Measurements from ENCODE around the gene BMP8A.
"Not testable (repeated sequence)": the region's sequence is repeated elsewhere in the genome, so short reads cannot be mapped to it uniquely, and the experiment has no call there.

Gene BMP8A, protein sequence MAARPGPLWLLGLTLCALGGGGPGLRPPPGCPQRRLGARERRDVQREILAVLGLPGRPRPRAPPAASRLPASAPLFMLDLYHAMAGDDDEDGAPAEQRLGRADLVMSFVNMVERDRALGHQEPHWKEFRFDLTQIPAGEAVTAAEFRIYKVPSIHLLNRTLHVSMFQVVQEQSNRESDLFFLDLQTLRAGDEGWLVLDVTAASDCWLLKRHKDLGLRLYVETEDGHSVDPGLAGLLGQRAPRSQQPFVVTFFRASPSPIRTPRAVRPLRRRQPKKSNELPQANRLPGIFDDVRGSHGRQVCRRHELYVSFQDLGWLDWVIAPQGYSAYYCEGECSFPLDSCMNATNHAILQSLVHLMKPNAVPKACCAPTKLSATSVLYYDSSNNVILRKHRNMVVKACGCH

DNA sequence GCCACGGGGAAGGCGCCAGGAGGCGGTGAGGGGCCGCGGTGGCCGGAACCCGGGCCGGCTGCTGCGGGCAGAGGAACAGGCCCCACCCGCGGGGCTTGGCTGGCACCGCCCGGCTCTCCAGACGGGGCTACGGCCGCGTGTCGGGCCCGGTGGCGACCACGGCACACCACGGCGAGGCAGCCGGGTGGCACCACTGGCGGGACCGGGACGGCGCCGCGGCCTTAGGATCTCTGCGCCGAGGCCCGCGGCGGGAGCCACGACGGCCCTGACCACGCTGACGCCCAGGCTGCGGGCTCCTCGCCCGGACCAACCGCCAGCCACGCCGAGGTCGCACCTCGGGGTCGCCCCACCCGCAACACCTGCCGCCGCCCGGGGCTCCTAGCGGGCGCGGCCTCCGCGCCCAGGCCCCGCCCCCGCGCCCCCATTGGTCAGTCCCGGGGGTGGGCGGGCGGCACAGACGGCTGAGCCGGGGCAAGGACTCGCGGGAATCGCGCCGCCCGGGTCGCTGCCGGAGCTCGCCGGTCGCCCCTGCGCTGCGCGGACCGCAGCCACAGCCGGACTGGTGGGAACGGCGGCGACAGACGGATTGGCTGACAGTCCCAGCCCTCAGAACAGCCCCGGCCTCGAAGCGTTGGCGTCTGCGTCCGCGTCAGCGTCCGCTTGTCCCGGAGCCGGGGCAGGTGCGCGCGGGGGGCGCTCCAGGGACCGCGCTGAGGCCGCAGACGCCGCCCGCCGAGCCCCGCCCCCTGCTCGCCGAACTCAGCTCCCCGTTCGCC, at the start of gene BMP8A:
Gene BMP8A (plus strand): TSS at position 491 of the 776 bp plus-strand sequence. CDS start 356 bp downstream, outside the sequence.
- DNase-seq: no peak

DNA sequence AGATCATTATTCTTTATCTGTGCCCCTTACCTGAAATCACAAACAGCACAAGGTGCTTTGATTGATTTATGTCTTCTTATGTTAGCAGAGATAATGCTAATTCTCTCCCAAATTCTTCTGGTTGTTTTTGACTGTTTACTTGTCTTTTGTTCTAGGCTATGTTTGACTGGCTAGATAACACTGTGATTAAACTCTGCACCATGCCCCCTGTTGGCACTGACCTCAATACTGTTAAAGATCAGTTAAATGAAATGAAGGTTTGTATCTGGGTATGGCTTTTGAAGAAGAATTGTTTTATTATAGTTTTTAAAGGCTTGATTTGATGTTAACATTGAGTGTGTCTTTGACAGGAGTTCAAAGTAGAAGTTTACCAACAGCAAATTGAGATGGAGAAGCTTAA, 49.6 kb upstream of the BMP8A start:
- no peak for DNase-seq

DNA sequence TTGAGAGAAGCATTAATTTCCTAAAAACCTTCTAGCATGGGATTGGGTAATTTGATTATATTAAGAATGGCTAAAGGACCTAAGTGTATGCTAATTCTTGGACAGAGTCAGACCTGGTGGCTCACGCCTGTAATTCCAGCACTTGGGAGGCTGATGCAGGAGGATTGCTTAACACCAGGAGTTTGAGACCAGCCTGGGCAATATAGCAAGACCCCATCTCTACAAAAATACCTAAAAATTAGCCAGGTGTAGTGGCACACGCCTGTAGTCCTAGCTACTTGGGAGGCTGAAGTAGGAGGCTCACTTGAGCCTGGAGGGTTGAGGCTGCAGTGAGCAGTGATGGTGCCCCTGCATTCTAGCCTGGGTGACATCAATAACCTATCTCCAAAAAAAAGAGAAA, 45.9 kb upstream of the BMP8A start:
- no peak for DNase-seq

DNA sequence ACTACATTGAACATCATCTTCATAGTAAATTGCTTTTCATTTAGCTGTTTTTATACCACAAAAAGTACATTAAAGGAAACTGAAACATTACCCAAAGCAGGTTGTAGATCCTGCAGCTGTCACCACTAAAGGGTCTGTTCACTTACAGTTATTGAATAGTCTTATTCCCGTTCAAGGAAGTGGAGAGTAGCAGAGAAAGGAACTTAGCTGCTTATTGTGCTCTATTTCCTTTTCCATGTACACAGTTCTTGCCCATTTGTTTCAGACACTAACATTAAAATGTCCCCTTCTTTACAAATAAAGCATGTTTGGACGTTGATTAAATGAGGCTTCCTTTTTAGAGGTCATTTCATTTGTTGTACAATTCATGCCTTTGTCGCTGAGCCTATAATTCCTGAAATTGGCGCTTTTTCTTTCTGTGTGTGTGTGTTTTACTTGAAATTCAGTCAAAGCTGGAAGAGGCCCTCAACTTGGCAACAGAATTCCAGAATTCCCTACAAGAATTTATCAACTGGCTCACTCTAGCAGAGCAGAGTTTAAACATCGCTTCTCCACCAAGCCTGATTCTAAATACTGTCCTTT, 44.4 kb upstream of the BMP8A start:
- no peak for DNase-seq

DNA sequence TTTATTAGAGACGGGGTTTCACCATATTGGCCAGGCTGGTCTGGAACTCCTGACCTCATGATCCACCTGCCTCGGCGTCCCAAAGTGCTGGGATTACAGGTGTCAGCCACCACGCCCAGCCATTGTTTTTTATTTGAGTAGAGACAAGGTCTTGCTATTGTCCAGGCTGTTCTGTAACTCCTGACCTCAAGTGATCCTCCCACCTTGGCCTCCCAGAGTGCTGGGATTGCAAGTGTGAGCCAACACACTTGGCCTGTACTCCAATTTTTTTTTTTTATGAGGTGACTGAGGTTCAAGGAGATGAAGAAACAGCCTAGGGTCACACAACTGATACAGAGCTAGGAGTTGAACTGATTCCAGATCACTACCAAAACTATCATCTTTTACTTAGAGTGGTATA, 41.4 kb upstream of the BMP8A start:
- DNase-seq: not testable (repeated sequence)

DNA sequence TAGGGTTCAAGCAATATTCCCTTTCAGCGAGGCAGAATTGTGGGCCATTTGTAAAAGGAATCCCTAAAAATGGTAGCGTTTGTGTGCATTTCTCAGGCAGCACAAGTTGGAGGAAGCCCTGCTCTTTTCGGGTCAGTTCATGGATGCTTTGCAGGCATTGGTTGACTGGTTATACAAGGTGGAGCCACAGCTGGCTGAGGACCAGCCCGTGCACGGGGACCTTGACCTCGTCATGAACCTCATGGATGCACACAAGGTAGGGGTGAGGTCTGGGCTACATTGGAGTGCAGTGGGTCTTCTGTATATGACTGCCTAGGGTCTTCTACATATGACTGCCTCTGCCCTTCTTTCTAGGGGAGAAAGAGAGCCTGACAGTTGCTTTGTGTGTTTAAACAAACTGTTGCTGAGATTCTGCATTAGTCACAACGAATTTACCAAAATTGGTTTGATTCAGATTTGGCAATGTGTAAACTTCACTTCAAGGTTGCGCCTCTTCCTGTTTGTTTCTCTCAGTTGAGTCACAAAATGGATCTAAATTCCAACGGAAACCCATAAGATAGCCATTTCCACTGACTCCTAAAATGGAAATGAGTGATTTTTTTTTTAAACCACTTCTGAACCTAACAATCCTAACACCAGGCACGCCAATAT, 40.4 kb upstream of the BMP8A start:
- DNase-seq: no peak

DNA sequence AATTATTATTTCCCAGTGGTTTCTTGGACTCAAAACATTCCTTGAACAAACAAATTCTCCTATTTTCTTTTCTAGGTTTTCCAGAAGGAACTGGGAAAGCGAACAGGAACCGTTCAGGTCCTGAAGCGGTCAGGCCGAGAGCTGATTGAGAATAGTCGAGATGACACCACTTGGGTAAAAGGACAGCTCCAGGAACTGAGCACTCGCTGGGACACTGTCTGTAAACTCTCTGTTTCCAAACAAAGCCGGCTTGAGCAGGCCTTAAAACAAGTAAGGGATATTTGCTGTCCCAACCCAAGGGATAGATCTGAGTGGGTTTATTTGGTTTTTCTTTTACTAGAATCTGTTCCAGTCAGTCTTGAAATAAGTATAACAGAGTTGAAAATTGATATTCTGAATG, 39.4 kb upstream of the BMP8A start:
- DNase-seq: no peak

DNA sequence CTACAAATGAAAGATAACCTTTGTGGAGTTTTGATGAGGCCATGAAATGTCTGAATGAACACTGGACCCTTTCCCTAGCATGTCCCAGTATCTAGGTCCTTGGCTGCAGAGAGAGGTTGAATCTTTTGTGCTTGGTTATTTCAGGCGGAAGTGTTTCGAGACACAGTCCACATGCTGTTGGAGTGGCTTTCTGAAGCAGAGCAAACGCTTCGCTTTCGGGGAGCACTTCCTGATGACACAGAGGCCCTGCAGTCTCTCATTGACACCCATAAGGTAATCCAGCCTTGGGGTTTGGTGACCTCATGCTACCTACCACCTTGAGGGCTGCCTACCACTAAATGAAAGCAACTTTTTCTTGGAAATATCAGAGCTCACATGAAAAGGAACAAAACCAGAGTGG, 38.9 kb upstream of the BMP8A start:
- DNase-seq: no peak

DNA sequence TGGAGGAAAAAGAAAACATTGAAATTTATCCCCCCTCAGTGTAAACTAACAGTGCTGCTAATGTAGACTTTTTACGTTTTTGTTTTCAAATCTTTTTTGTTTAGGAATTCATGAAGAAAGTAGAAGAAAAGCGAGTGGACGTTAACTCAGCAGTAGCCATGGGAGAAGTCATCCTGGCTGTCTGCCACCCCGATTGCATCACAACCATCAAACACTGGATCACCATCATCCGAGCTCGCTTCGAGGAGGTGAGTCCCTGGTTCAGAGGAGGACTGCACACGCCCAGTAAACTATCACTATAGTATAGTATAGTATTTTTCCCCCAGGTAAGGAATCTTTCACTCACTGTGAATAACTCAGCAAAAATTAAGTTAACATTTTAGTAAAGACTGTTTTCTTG, 37.8 kb upstream of the BMP8A start:
- no peak for DNase-seq

DNA sequence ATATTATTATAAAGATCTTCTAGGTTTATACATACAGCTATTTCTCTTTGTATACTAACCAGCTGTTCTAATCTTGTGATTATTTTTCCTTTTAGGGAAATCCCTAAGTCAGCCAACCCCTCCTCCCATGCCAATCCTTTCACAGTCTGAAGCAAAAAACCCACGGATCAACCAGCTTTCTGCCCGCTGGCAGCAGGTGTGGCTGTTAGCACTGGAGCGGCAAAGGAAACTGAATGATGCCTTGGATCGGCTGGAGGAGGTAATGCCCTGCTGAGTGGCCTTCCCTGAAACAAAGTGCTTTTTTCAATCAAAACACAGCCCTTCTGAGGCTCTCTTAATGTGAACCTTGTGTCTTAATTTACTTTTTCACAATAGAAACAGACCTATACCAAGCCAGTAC, 32.4 kb upstream of the BMP8A start:
- no peak for DNase-seq

DNA sequence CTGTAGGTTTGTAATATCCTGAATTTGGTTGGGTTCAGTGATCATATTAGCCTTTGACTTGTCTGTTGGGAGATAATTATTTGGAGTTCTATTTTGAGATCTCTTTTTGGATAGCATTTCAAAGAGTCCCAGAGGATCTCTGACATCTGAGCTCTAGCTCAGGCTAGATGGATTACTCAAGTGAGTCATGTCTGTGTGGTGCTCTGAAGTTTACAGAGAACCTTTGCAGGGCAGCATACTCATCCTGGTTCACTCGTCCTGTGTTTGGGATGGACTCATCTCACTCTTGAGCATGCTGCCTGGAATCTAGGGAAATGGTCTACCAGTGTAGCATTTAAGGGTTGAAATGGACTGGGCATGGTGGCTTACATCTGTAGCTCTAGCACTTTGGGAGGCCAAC, 29.4 kb upstream of the BMP8A start:
- DNase-seq: no peak

DNA sequence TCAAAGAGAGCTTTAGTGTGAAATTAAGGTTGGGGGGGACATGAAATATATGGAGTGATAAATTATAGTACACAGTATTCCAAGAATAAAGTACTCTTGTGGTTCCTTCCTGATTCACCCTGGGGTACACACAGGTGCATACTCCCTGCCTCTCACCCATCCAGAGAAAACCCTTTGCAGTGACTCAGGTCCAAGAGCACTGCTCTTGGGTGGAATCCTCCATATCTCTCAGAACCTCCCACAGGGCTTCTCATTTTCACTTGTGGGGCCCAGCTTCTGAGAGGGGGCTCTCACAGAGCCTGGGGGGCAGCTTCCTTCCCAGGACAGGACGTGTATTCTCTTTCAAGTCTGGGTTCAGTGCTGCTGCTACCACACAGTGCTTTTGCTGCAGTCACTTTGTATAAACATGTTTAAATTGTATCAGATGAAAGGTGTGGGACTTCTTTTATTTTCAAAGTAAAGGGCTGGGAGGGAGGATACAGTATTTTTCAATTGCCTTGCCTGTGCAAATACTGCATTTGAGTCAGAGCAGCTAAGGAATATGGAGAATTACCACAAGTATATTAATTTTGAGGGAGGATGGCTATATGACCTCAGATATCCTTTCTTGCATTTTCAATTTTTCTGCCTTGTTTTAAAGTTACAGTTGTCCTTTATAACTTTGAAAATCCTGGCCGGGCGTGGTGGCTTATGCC, 24.9 kb upstream of the BMP8A start:
- DNase-seq: no peak

DNA sequence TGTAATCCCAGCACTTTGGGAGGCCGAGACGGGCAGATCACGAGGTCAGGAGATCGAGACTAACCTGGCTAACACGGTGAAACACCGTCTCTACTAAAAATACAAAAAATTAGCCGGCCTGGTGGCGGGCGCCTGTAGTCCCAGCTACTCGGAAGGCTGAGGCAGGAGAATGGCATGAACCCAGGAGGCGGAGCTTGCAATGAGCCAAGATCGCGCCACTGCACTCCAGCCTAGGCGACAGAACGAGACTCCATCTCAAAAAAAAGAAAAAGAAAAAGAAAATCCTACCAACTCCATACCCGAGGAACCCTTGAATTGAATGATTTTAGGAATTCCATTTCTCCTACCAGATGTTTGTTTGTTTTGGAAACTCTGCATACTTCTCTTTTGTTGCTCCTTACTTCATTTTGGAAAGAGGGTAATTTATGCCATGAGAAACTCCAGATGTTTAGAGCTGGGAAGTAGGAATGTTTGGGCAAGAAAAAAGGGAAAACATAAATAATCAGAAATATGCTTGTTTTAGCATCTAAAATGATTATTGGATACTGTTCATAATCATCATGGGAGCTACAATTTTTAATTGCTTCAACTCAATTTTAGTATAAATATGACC, 24.2 kb upstream of the BMP8A start:
- DNase-seq: not testable (repeated sequence)

DNA sequence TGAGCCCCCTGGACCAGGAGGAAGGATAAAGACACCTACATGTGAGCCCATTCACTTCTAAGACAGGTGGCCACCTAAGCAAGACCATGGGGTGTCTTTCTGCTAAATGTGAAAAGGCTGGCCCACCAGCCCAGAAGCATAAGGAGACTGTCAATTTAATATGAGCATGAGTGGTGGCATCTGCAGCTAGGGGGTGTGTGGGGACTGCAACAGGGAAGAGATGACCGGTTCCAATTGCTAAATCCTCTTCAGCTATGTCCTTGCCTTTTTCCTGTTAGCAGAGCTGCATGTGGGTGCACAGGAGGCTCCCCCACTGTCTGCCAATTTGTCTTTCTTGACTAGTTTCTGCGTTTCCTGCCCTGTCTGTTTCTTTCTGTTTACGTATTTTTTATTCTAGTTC, 22.3 kb upstream of the BMP8A start:
- no peak for DNase-seq

DNA sequence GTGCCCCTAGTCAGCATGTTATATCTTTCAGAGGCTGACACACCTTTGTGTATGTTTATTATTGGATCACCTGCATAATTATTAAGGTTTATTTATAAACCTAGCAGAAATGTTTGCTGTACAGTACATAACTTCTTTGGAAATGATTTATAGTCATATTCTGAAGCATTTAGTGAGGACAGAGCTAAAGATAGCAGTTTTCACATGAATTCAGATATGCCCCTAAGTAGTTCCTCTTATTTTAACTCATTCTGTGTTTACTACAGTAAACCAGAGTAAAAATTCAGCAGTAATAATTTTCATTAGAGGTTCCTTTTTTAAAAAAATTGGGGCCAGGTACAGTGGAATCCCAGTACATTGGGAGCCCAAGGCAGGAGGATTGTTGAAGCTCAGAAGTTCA, 21.4 kb upstream of the BMP8A start:
- DNase-seq: no peak

DNA sequence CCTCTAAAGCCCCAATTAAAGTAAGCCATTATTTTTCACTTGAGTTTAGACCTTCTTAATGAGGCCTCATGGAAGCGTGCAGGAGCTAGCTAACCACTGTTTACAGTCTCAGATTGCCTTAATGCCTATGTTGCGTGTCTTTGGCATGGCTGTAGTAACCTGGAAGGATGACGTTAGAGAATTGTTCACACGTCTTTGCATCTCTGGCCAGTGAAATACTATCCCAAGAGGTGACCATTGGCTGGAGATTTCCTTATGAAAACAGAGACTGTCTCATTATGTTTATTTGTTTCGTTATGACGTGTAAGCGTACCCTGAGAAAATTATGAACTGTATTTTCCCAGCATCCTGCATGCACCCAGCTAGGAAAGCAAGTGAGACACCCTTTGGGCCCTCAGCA, 18.6 kb upstream of the BMP8A start:
- DNase-seq: no peak

DNA sequence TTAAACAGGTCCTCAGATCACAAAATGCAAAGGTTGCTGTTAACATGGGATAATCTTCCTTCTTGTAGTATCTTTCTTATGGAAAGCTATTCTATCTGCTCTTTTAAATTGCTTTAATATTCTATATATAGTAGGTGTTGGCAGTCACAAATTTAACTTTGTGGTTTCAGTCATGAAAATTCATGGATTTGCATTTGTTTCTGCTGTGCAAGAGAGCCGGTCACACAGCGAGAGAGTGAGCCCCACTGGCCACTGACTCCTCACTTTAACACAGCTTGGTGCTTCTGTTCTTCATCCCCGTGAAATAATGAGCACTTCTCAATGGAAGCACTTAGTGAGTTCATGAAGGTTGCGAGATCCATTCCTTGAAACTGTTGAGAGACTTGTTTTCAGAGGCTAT, 18.1 kb upstream of the BMP8A start:
- no peak for DNase-seq

DNA sequence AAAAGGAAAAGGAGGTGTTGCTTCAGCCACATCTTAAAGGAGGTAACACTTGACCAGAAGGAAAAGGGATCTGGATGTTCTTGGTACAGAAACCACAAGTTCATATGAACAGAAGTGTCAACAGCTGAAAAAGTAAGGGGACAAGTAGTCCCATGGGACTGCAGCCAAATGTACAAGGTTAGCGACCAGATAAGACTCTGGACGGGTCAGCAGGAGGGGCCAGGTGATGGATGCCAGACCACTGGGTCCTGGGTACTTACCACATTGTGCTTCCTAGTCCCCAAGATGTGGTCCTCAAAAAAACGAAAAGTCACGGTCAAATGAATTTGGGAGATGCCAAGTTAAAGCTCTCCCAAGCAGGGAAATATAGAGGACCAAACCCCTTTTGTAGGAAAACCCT, 16.6 kb upstream of the BMP8A start:
- DNase-seq: no peak

DNA sequence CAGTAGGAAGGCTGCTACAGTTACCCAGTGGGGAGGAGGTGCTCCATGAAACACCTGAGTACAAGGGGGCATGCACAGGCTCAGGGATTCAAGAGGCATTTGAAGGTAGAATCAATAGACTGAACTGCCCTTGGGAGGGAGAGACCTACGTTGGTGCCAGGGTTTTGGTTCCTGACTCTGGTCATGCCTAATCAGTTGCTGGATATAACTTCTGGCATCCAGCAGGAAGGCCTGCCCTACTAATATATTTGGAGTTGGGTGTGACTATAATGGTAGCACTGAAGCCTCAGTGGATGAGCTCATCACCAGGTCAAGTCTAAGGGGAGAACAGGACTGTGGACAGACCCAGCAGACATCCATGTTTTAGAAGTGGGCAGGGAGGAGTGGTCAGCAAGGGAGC, 15.9 kb upstream of the BMP8A start:
- not testable (repeated sequence) for DNase-seq

DNA sequence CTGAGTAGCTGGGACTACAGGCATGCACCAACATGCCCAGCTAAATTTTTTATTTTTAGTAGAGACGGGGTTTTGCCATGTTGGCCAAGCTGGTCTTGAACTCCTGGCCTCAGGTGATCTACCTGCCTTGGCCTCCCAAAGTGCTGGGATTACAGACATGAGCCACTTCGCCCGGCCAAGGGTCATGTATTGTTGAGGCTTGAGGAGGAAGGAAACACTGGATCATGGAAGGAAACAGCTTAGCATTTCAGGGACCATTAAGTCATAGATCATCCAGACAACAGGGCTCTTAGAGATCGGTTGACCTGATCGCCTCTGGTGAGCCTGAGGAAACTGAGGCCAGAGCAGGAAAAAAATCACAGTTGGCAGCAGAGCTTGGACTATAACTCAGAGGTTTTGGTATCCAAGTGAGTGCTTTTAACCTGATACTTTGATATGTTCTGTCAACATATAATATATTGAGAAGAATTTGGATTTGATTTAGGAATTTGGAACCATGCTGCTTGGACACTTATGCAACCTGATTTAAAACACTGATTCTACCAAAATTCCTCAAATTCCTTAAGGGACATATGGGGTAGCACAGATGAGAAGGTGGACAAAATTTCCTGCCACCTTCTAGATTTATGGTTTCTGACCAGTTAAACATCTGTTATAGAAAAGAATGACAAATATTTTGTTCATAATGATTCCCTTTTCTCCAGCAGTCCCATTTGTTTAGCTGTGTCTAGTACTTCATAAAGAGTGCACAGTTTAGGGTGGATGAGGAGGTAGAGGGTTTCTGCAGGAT, 13.1 kb upstream of the BMP8A start:
- no peak for DNase-seq

DNA sequence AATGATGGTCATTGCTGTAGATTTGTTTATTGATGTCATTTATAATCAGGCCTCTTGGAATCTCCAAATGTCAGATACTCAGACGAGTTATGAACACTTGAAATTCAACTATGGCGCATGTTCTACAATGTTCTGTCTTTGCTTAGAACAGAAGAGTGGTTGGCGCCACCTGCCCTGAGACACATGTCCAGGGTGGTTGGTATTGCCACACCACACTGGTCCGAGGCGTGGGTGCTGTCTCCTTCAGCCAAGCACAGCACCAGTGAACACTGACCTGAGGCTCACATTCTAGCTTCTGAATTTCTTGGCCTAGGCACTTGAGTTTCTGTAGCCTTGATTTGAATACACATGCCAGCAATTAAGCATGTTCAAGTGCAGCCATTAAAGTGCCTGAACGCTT, 10.1 kb upstream of the BMP8A start:
- DNase-seq: no peak

DNA sequence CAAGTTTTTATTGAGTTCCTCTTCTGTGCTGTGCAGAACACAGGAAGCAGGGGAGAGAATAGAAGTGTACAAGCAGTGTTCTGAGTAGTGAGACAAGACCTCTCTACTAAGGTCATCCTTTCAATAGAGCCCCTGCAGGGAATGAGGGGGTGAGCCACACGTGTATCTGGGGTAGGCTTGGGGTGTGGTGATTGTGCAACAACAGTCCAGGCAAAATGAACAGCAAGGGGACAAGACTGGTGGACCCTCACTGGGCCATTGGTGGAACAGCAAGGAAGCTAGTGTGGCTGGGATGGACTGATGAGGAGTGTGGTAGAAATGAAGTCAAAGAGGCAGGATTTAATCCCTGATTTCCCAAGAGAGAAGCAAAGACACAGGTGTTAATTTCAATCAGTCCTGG, 8.2 kb upstream of the BMP8A start:
- DNase-seq: no peak

All from MV-4-11 (cell line).